ENCODE results near the gene ROR1. TPM values are rescaled to one million over a fixed set of nuclear protein-coding genes. Genes with fewer than 3 reads are reported as not detected.

The ROR1 gene
- total RNA-seq, 1 donor from 2014 or later: 131 TPM

- peak overlapping the region; percentile 97 for H3K4me3 Mint-ChIP-seq (ENCODE audit: unreplicated experiment)
Observed at GRCh38 chr1:63777965-63778880, 4.4 kb downstream of the ROR1 start.

DNA sequence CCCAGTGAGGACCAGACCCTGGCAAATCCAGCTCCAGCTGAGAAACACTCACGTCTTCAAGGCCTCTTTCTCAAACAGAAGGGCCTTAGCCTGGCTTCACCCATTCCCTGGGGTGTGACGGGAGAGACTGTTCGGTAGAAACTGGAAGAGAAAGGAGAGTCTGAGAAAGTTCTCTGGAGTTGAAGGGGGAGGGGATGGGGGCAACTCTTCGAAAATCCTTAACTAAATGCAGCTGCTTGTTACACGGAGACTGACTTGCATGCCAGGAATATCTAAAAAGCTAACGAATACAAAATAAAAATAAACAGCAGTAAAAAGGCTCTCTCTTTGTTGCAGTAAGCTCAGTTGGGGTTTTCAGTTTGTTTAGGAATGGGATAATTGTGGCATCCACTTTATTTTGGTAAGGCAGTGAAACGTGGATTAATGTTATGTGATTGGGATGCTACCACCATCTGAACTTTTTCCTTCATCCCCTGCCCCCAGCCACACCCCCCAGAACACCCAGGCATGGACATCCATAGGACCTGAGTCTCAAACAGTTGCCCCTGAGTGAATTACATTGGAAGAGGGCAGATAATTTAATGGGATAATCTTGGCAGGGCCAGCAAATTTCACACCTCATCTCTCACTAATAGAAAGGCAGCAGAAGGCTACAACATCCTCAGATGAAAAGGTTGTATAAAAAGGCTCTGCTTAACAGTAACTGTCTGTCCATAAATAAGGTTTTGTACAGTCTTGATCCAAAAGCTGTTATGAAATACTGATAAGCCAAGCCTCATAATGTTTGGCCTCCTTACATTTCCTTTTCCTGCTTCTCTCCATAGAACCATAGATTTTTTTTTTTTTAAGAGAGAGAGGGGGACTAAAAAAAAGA, 5.8 kb downstream of the ROR1 start:
- Mint-ChIP-seq H3K4me1 (ENCODE audit: low read depth) (peaks cover 89% of the 10 kb centered on the region), H3K9me3 (ENCODE audit: low read depth) (no peaks in the 10 kb centered on the region), H3K27ac (ENCODE audit: unreplicated experiment) (peak overlapping the region; percentile 80), H3K4me3 (ENCODE audit: unreplicated experiment) (peak overlapping the region; percentile 64), H3K36me3 (ENCODE audit: low read depth) (peaks cover 17% of the 10 kb centered on the region), H3K27me3 (ENCODE audit: low read depth) (no peaks in the 10 kb centered on the region)
- DNase-seq (ENCODE audit: low spot score): no peak
- TF ChIP-seq CTCF (IDR thresholded peaks at IDR 0.05): no peak

More at GRCh38 chr1:63777965-63778880, 4.4 kb downstream of the ROR1 start:
- Mint-ChIP-seq H3K27ac (ENCODE audit: unreplicated experiment) (peak overlapping the region; percentile 86), H3K27me3 (ENCODE audit: low read depth) (no peaks in the 10 kb centered on the region), H3K36me3 (ENCODE audit: low read depth) (peaks cover 15% of the 10 kb centered on the region), H3K9me3 (ENCODE audit: low read depth) (no peaks in the 10 kb centered on the region), H3K4me1 (ENCODE audit: low read depth) (peaks cover 83% of the 10 kb centered on the region)
- DNase-seq (ENCODE audit: low spot score): no peak
- TF ChIP-seq CTCF (IDR thresholded peaks at IDR 0.05): no peak

DNA sequence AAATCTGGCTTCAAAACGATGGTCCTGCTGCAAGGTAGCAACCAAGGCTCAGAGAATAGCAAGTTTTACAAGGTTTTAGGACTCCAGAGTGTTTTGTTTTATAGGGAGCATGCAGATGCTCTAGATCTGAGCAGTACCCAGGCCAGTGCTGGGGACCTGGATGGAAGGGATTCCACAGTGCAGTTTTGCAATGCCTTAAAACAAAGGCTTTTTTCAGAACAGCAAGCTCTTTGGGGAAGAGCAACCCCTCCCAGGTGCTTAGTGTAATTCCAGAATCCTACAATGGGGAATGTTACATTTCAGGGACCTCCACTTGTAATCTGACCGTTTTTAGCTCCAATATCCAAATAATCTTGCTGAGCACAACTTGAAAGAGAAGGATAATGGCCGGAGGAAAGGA, 6.7 kb downstream of the ROR1 start:
- H3K9me3 Mint-ChIP-seq (ENCODE audit: low read depth): no peaks in the 10 kb centered on the region
- H3K36me3 Mint-ChIP-seq (ENCODE audit: low read depth): peaks cover 10% of the 10 kb centered on the region
- DNase-seq (ENCODE audit: low spot score): no peak
- no peaks in the 10 kb centered on the region for H3K27me3 Mint-ChIP-seq (ENCODE audit: low read depth)
- peak overlapping the region; percentile 29 for H3K4me3 Mint-ChIP-seq (ENCODE audit: unreplicated experiment)
- peaks cover 96% of the 10 kb centered on the region for H3K4me1 Mint-ChIP-seq (ENCODE audit: low read depth)
- H3K27ac Mint-ChIP-seq (ENCODE audit: unreplicated experiment): no peak overlapping the region
- no peak for TF ChIP-seq CTCF (IDR thresholded peaks at IDR 0.05)

- Mint-ChIP-seq H3K4me1 (ENCODE audit: low read depth) (peaks cover 92% of the 10 kb centered on the region), H3K27ac (ENCODE audit: unreplicated experiment) (peak overlapping the region; percentile 46), H3K9me3 (ENCODE audit: low read depth) (no peaks in the 10 kb centered on the region), H3K27me3 (ENCODE audit: low read depth) (no peaks in the 10 kb centered on the region), H3K36me3 (ENCODE audit: low read depth) (peaks cover 9% of the 10 kb centered on the region), H3K4me3 (ENCODE audit: unreplicated experiment) (no peak overlapping the region)
- DNase-seq (ENCODE audit: low spot score): no peak
- TF ChIP-seq CTCF (IDR thresholded peaks at IDR 0.05): no peak
Observed at GRCh38 chr1:63782982-63783381, 9.2 kb downstream of the ROR1 start.

DNA sequence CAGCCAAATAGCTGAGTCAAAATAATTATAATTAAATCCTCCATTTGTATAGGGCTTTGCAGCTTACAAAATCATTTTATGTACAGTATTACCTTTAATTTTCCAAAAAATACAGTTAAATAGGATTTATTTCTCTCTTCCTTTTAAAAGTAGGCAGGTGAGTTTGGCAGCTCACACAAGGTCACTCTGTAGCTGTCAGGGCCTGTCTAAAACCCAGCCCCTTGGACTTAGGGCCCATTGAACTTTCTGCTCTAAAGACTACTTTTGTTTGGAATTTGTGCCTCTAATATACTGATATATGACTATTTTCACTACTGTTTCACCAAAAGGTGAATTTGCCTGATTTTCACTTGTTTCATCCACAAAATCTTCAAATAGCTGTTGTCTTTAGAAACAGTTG, 10.3 kb downstream of the ROR1 start:
- no peak for TF ChIP-seq CTCF (IDR thresholded peaks at IDR 0.05)
- Mint-ChIP-seq H3K36me3 (ENCODE audit: low read depth) (peaks cover 10% of the 10 kb centered on the region), H3K27ac (ENCODE audit: unreplicated experiment) (peak overlapping the region; percentile 55), H3K9me3 (ENCODE audit: low read depth) (no peaks in the 10 kb centered on the region), H3K27me3 (ENCODE audit: low read depth) (no peaks in the 10 kb centered on the region), H3K4me1 (ENCODE audit: low read depth) (peaks cover 90% of the 10 kb centered on the region), H3K4me3 (ENCODE audit: unreplicated experiment) (no peak overlapping the region)
- DNase-seq (ENCODE audit: low spot score): no peak
